COLO668 (cell line): ENCODE data around the gene IGFBPL1.

Experiments
- DNase-seq: peaks from one replicate; lab custom pipeline; 2025; ENCODE audit not compliant: unreplicated experiment; lab: John Stamatoyannopoulos, UW

Gene IGFBPL1

DNA sequence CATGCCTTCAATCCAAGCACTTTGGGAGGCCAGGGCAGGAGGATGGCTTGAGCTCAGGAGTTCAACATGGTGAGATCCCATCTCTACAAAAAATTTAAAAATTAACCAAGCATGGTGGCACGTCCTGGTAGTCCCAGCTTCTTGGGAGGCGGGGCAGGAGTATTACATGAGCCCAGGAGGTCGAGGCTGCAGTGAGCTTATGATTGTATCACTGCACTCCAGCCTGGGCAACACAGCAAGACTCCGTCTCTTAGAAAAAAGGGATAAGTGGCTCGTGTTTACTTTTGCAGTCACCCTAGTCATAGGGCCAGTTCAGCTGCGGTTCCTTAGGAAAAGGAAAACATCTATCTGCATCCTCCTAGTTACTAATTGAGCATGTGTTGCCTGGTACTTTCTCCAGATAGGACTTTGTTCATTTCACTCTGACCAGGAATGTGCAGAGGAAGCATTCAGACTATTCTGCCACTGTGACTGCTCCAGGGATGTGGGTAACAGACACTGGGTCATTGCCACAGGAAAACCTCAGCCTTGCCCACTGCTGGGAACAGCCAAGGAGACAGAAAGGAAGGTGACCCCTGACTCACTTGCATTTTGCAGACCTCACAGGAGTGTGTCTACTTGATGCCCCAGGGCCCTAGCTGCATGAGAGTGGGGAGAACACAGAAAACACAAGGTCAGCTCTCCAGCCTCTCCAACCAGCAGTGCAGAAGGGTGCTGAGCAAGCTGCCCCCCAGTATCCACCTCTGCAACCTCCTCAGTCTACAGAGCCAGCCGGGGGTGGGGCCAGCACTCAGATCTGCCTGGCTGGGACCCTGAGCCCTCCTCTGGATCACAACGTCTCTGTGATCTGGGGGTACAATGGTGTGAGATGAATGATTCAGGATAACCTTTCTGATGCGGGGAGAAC is 65.6 kb downstream of the IGFBPL1 start:
- no peak for DNase-seq

DNA sequence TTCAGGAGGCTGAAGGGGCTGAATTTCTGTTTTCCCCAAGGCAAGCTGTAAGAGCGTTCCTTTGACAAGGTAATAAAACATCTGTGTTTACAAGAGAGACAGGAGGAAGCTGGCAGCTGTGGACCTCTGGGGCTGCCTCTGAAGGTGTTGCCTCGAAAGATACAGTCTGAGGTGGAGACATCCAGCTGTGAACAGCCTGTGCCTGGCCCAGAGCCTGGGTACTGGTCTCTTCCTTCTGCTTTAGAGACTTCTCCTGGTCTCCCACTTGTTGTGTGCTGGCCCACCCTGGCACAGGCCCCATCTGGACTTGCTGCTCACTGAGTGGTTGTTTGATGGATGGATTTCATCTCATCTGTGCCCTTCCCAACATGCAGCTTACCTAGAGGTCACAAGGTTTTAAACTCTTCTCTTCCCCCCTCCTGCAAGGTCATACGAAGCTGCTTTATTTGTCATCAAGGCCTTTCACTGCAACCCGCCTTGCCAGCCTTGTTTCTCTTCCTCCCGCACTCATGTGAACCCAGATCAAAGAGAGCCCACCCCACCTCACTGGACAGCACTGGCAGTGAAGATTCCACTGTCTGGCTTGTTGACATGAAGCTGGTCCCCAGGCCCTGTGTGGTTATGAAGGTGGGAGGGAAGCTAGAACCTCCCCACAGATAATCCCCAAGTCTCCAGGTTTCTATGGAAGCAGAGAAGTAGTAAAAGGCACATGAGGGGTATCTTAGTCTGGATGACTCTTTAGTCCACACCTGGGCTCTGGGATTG is 66.7 kb downstream of the IGFBPL1 start:
- DNase-seq, result no peak

- no peak for DNase-seq
These were observed 67.4 kb downstream of the IGFBPL1 start for GRCh38 chr9:38356851-38357250.
